Measurements from ENCODE around the gene PTPN23.

PTPN23 gene

GRCh38 chr3:47436180-47436579 lies 55.4 kb downstream of the PTPN23 start:
- no peak for TF ChIP-seq CTCF (IDR thresholded peaks at IDR 0.05; ENCODE audit: control insufficient read depth, insufficient read depth, low read depth, low read length, missing control alignments)

GRCh38 chr3:47440131-47440530 lies 59.3 kb downstream of the PTPN23 start:
- peak; percentile 23 for TF ChIP-seq CTCF (IDR thresholded peaks at IDR 0.05; ENCODE audit: control insufficient read depth, insufficient read depth, low read depth, low read length, missing control alignments)
- no peak for DNase-seq (ENCODE audit: low read depth)
- H3K4me3 ChIP-seq (ENCODE audit: control insufficient read depth, low read depth, low read length) = no peak overlapping the region

More at GRCh38 chr3:47436180-47436579, 55.4 kb downstream of the PTPN23 start:
- DNase-seq (ENCODE audit: low read depth) = no peak
- no peak overlapping the region for H3K4me3 ChIP-seq (ENCODE audit: control insufficient read depth, low read depth, low read length)

GRCh38 chr3:47441796-47442551 lies 61.2 kb downstream of the PTPN23 start:
- DNase-seq (ENCODE audit: low read depth) = no peak
- no peak for TF ChIP-seq CTCF (IDR thresholded peaks at IDR 0.05; ENCODE audit: control insufficient read depth, insufficient read depth, low read depth, low read length, missing control alignments)
- no peak overlapping the region for H3K4me3 ChIP-seq (ENCODE audit: control insufficient read depth, low read depth, low read length)

- no peak overlapping the region for H3K4me3 ChIP-seq (ENCODE audit: control insufficient read depth, low read depth, low read length)
- no peak for DNase-seq (ENCODE audit: low read depth)
- no peak for TF ChIP-seq CTCF (IDR thresholded peaks at IDR 0.05; ENCODE audit: control insufficient read depth, insufficient read depth, low read depth, low read length, missing control alignments)
Observed at GRCh38 chr3:47443611-47443995, 62.8 kb downstream of the PTPN23 start.

GRCh38 chr3:47444103-47444502 lies 63.3 kb downstream of the PTPN23 start:
- no peak overlapping the region for H3K4me3 ChIP-seq (ENCODE audit: control insufficient read depth, low read depth, low read length)
- DNase-seq (ENCODE audit: low read depth) = no peak
- TF ChIP-seq CTCF (IDR thresholded peaks at IDR 0.05; ENCODE audit: control insufficient read depth, insufficient read depth, low read depth, low read length, missing control alignments) = no peak

GRCh38 chr3:47452453-47453215 lies 71.8 kb downstream of the PTPN23 start:
- H3K4me3 ChIP-seq (ENCODE audit: control insufficient read depth, low read depth, low read length) = no peak overlapping the region
- DNase-seq (ENCODE audit: low read depth) = no peak
- TF ChIP-seq CTCF (IDR thresholded peaks at IDR 0.05; ENCODE audit: control insufficient read depth, insufficient read depth, low read depth, low read length, missing control alignments) = no peak
